Keratinocyte (primary cell): Measurements from ENCODE around the gene ADAMTSL1. TPM values are rescaled to one million over a fixed set of nuclear protein-coding genes. Genes with fewer than 3 reads are reported as not detected.

Experiments
- DNase-seq: peaks from one replicate; pipeline ENCODE4 v3.0.0-alpha.2; 2011; ENCODE audit warnings: low read depth, missing footprints, low spot score
- FAIRE-seq: peaks from 2 replicates; lab custom pipeline; 2011; peaks lifted over from hg19 to GRCh38; lab: Jason Lieb, UNC
- H2AFZ ChIP-seq: 2 replicates; pipeline ENCODE4 v1.6.0; 2012; ENCODE audit warnings: low read length, control low read depth, inconsistent platforms; ENCODE audit not compliant: control insufficient read depth
- H3K27ac ChIP-seq: 2 replicates; pipeline ENCODE4 v1.5.1; 2011; ENCODE audit warnings: low read length; ENCODE audit not compliant: control insufficient read depth, insufficient read depth
- H3K27me3 ChIP-seq: 3 replicates; pipeline ENCODE4 v1.6.0; 2011; ENCODE audit warnings: low read length; ENCODE audit not compliant: control insufficient read depth, insufficient read depth; ENCODE audit errors: extremely low read depth
- H3K36me3 ChIP-seq, 2 experiments: 2 replicates in 1 of 2; 3 replicates in 1 of 2; pipeline ENCODE4 v1.5.1; 2011; ENCODE audit warnings: low read length in 2 of 2, mild to moderate bottlenecking in 1 of 2; ENCODE audit not compliant: control insufficient read depth in 2 of 2, insufficient read depth in 2 of 2; ENCODE audit errors: extremely low read depth in 1 of 2
- H3K4me1 ChIP-seq: 3 replicates; pipeline ENCODE4 v1.5.1; 2011; ENCODE audit warnings: low read length; ENCODE audit not compliant: control insufficient read depth, insufficient read depth; ENCODE audit errors: extremely low read depth
- H3K4me2 ChIP-seq: 3 replicates; pipeline ENCODE4 v1.6.0; 2011; ENCODE audit warnings: low read depth, low read length; ENCODE audit not compliant: control insufficient read depth, insufficient read depth; ENCODE audit errors: extremely low read depth
- H3K4me3 ChIP-seq, 3 experiments: fragments of 200-600 bp in 1 of 3; sonication (generic) in 1 of 3; 2 replicates in 2 of 3; 3 replicates in 1 of 3; pipeline ENCODE4 v1.5.1; 2011 to 2016; ENCODE audit warnings: low read length in 3 of 3, mild to moderate bottlenecking in 3 of 3, control low read depth in 2 of 3, inconsistent platforms in 1 of 3, low read depth in 1 of 3, mixed read lengths in 1 of 3, mixed run types in 1 of 3, moderate library complexity in 1 of 3; ENCODE audit not compliant: control insufficient read depth in 2 of 3, insufficient read depth in 2 of 3; ENCODE audit errors: extremely low read depth in 1 of 3
- H3K79me2 ChIP-seq: 2 replicates; pipeline ENCODE4 v1.6.0; 2012; ENCODE audit warnings: low read length; ENCODE audit not compliant: control insufficient read depth, insufficient read depth
- H3K9ac ChIP-seq: 3 replicates; pipeline ENCODE4 v1.6.0; 2011; ENCODE audit warnings: low read length; ENCODE audit not compliant: control insufficient read depth, insufficient read depth; ENCODE audit errors: extremely low read depth
- H3K9me1 ChIP-seq: 3 replicates; pipeline ENCODE4 v1.6.0; 2011; ENCODE audit warnings: low read length; ENCODE audit not compliant: control insufficient read depth, insufficient read depth; ENCODE audit errors: extremely low read depth
- H3K9me3 ChIP-seq: 2 replicates; pipeline ENCODE4 v1.5.1; 2012; ENCODE audit warnings: low read depth, low read length; ENCODE audit not compliant: control insufficient read depth
- H4K20me1 ChIP-seq: 3 replicates; pipeline ENCODE4 v1.6.0; 2011; ENCODE audit warnings: low read length; ENCODE audit not compliant: control insufficient read depth, insufficient read depth; ENCODE audit errors: extremely low read depth
- EZH2 ChIP-seq: IDR thresholded peaks from one replicate; pipeline ENCODE4 v1.6.1; 2012; ENCODE audit warnings: inconsistent platforms, mild to moderate bottlenecking, low read length, moderate library complexity
- dilution Hi-C: fragments of 300-500 bp; cut with MboI; formaldehyde crosslinking; loops from one replicate; pipeline ENCODE4 v1.7.0; 2020; ENCODE audit warnings: low sequenced_read_pairs; ENCODE audit not compliant: extremely low pct_ligation_motif_present
- polyA plus RNA-seq, 5 experiments: library from polyadenylated mRNA; depleted of rRNA in 3 of 5; stranded (reverse) in 3 of 5; stranded (forward) in 1 of 5; unstranded in 1 of 5; fragments of >200 nt; gene quantifications; 1 replicate in 1 of 5; 2 replicates in 3 of 5; 3 replicates in 1 of 5; pipeline versions ENCODE4 v1.2.1 to v1.2.3, GENCODE V29; 2011 to 2012; ENCODE audit warnings: missing spikeins in 2 of 5, low read depth in 1 of 5, low replicate concordance in 1 of 5
- TF ChIP-seq, protein P1 (sequence below), 3 experiments: IDR thresholded peaks in 1 of 3; conservative IDR thresholded peaks in 1 of 3; optimal IDR thresholded peaks in 1 of 3; 2 replicates in 2 of 3; 3 replicates in 1 of 3; pipeline versions ENCODE3 to v1.5.1; 2011; ENCODE audit warnings: low read length in 3 of 3, mild to moderate bottlenecking in 3 of 3, moderate library complexity in 2 of 3, control low read depth in 1 of 3, inconsistent platforms in 1 of 3; ENCODE audit not compliant: insufficient read depth in 2 of 3; ENCODE audit errors: extremely low read depth in 1 of 3

ADAMTSL1 gene
- polyA plus RNA-seq, 1 donor (not counting 4 experiments of a cell fraction or from before 2014, with no cell fraction given), result 1.1 TPM

DNA sequence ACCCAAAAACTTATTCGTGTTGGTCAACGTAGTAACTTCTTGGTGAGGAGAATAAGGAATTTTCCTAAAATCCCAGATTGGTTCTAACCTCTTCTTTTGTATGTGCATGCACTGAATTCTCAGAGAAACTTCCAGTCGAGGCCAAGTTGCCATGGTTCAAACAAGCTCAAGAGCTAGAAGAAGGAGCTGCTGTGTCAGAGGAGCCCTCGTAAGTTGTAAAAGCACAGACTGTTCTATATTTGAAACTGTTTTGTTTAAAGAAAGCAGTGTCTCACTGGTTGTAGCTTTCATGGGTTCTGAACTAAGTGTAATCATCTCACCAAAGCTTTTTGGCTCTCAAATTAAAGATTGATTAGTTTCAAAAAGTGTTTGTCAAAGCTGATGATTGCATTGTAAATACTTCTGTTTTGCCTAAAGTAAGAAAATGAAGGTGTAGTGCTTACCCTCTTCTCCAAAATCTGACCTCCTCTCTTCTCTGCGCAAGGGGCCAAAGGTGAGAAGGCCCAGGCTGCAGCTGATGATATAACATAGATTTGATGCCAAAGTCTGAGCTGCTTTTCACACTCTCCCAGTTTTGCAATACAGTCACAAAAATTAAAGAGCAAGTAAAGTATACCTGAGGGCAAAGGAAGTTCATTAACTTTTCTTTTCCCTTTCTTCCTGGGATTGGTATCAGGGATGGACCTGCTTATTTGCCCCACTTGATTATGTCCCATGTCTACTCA, 210.8 kb downstream of the ADAMTSL1 start:
- dilution Hi-C loops, result no loop called here
- TF ChIP-seq EZH2, result no peak
- TF ChIP-seq, protein P1, sequence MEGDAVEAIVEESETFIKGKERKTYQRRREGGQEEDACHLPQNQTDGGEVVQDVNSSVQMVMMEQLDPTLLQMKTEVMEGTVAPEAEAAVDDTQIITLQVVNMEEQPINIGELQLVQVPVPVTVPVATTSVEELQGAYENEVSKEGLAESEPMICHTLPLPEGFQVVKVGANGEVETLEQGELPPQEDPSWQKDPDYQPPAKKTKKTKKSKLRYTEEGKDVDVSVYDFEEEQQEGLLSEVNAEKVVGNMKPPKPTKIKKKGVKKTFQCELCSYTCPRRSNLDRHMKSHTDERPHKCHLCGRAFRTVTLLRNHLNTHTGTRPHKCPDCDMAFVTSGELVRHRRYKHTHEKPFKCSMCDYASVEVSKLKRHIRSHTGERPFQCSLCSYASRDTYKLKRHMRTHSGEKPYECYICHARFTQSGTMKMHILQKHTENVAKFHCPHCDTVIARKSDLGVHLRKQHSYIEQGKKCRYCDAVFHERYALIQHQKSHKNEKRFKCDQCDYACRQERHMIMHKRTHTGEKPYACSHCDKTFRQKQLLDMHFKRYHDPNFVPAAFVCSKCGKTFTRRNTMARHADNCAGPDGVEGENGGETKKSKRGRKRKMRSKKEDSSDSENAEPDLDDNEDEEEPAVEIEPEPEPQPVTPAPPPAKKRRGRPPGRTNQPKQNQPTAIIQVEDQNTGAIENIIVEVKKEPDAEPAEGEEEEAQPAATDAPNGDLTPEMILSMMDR (optimal IDR thresholded peaks at IDR 0.05 in 1 of 3, IDR thresholded peaks at IDR 0.05 in 1 of 3, conservative IDR thresholded peaks at IDR 0.05 in 1 of 3; ENCODE audit: extremely low read depth in 1 of 3, insufficient read depth in 2 of 3, low read length in 3 of 3), result no peak
- DNase-seq (no peak), FAIRE-seq (no peak)
- Histone ChIP-seq H3K9me3 (no peaks in the 10 kb centered on the region), H3K4me1 (peaks cover 9% of the 10 kb centered on the region), H3K27me3 (no peaks in the 10 kb centered on the region), H3K4me3 (no peak overlapping the region), H3K27ac (no peak overlapping the region), H3K9me1 (no peaks in the 10 kb centered on the region), H2AFZ (no peak overlapping the region), H3K9ac (no peak overlapping the region), H3K36me3 (no peaks in the 10 kb centered on the region), H4K20me1 (no peaks in the 10 kb centered on the region), H3K4me2 (no peak overlapping the region), H3K79me2 (no peaks in the 10 kb centered on the region)

DNA sequence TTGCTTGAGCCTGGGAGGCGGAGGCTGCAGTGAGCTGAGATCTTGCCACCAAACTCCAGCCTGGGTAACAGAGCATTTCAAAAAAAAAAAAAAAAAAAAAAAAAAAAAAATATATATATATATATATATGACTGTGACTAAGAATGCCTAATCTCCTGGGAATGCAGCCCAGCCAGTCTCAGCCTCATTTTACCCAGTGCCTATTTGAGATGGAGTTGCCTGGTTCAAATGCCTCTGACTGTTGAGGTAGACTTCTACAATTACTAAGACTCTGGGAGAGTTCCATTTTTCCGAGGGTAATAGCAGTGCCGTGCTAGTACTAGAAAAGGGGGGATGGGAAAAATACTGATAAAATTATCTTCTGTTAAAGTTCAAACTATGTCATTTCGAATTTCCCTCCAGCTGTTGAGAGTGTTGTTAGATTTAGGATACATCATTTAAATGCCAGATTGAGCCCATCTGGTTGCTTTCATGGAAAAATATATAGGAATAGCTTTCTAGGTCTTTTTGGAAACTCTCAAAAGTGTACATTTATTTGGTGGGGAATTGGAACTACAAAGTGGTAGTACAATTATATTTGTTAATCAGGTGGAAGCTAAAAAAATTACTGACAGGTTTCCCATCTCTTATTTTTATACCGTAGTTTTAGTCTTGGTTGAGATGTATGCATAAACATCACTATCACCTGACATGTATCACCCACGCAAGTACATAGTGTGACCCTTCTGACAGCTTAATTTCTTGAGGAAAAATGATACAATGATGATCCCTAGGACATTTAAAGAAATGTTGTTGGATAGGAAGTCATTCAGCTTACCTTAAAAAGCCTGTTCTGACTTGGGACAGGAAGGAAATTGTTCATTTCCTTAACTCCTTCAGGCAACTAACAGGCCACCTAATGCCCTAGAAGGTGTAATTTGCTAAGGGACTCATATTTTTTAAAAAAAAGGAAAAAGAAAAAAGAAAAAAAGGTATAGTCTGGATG, 214.9 kb downstream of the ADAMTSL1 start:
- Histone ChIP-seq H3K27ac (no peak overlapping the region), H3K9ac (no peak overlapping the region), H3K27me3 (no peaks in the 10 kb centered on the region), H4K20me1 (no peaks in the 10 kb centered on the region), H3K4me3 (peak overlapping the region in 1 of 3 experiments; percentile 44), H3K4me2 (peak overlapping the region; percentile 54), H3K9me1 (no peaks in the 10 kb centered on the region), H3K79me2 (no peaks in the 10 kb centered on the region), H3K4me1 (peaks cover 9% of the 10 kb centered on the region), H3K9me3 (no peaks in the 10 kb centered on the region), H2AFZ (peak overlapping the region; percentile 68), H3K36me3 (no peaks in the 10 kb centered on the region)
- peak; percentile 69 for FAIRE-seq
- dilution Hi-C loops, result no loop called here
- TF ChIP-seq EZH2, result no peak
- TF ChIP-seq, protein P1 (optimal IDR thresholded peaks at IDR 0.05 in 1 of 3, IDR thresholded peaks at IDR 0.05 in 1 of 3, conservative IDR thresholded peaks at IDR 0.05 in 1 of 3; ENCODE audit: extremely low read depth in 1 of 3, insufficient read depth in 2 of 3, low read length in 3 of 3), result no peak
- DNase-seq, result peak; percentile 36
